OCI-LY1 (cell line): ENCODE data around the gene SYNM.

Experiments
- CTCF ChIP-seq: fragments of 200-600 bp; sonication (generic), shearing (Covaris generic); IDR thresholded peaks from 2 replicates; pipeline ENCODE4 v1.5.1; 2017; ENCODE audit warnings: mild to moderate bottlenecking, antibody characterized with exemption, low read length, moderate library complexity, mixed read lengths
- EZH2 ChIP-seq: fragments of 200-600 bp; sonication (generic), shearing (Covaris generic); IDR thresholded peaks from 2 replicates; pipeline ENCODE4 v1.8.0; 2017; ENCODE audit warnings: borderline replicate concordance, mixed run types, mild to moderate bottlenecking, antibody characterized with exemption, low read length, moderate library complexity, mixed read lengths

- TF ChIP-seq CTCF (no peak), EZH2 (no peak)
Observed at GRCh38 chr15:99122831-99123712, 18.2 kb downstream of the SYNM start.
